SK-N-SH treated with all-trans-retinoic acid at 6 μM for 48 hours (cell line): ENCODE measurements around the gene TMUB1.

Source experiments
- ATAC-seq: fragments of 200-7000 bp; cut with Tn5 transposase; 3 replicates; pipeline ENCODE4 v1.9.1; 2020; ENCODE audit warnings: mild to moderate bottlenecking, moderate library complexity
- ARNTL ChIP-seq: fragments of 450-650 bp; formaldehyde crosslinking; IDR thresholded peaks from 2 replicates; pipeline ENCODE4 v1.5.0; 2020; ENCODE audit warnings: low read depth, mild to moderate bottlenecking, moderate library complexity, borderline replicate concordance
- BACH2 ChIP-seq: fragments of 250-450 bp; sonication (Bioruptor Pico); IDR thresholded peaks from 2 replicates; pipeline ENCODE4 v1.9.0; 2021; ENCODE audit warnings: mild to moderate bottlenecking, borderline replicate concordance
- CREB5 ChIP-seq: fragments of 250-450 bp; sonication (Bioruptor Pico); IDR thresholded peaks from 2 replicates; pipeline ENCODE4 v1.5.1; 2020; ENCODE audit warnings: low read depth, mild to moderate bottlenecking, moderate library complexity
- CSDC2 ChIP-seq: fragments of 250-450 bp; sonication (Bioruptor Pico); IDR thresholded peaks from 2 replicates; pipeline ENCODE4 v1.5.0; 2020; ENCODE audit warnings: mild to moderate bottlenecking, moderate library complexity
- CSRNP3 ChIP-seq: fragments of 250-450 bp; sonication (Bioruptor Pico); IDR thresholded peaks from 2 replicates; pipeline ENCODE4 v1.5.1; 2021; ENCODE audit warnings: mild to moderate bottlenecking, moderate library complexity
- ESRRG ChIP-seq: fragments of 250-450 bp; sonication (Bioruptor Pico); IDR thresholded peaks from 2 replicates; pipeline ENCODE4 v1.6.1; 2021; ENCODE audit warnings: mild to moderate bottlenecking
- ISL1 ChIP-seq: fragments of 250-450 bp; sonication (Bioruptor Pico); IDR thresholded peaks from 2 replicates; pipeline ENCODE4 v2.1.2; 2022; ENCODE audit warnings: mild to moderate bottlenecking, moderate library complexity
- OSR1 ChIP-seq: fragments of 250-450 bp; sonication (Bioruptor Pico); IDR thresholded peaks from 2 replicates; pipeline ENCODE4 v1.8.0; 2022; ENCODE audit warnings: moderate library complexity, mild to moderate bottlenecking, inconsistent platforms
- PATZ1 ChIP-seq: fragments of 250-450 bp; sonication (Bioruptor Pico); IDR thresholded peaks from 2 replicates; pipeline ENCODE4 v1.8.0; 2020; ENCODE audit warnings: mild to moderate bottlenecking, moderate library complexity, borderline replicate concordance
- POU6F1 ChIP-seq: fragments of 250-450 bp; sonication (Bioruptor Pico); IDR thresholded peaks from 2 replicates; pipeline ENCODE4 v1.8.0; 2021; ENCODE audit warnings: low read depth, mild to moderate bottlenecking, moderate library complexity, borderline replicate concordance
- PPARA ChIP-seq: fragments of 250-450 bp; sonication (Bioruptor Pico); IDR thresholded peaks from 2 replicates; pipeline ENCODE4 v1.5.0; 2020; ENCODE audit warnings: mild to moderate bottlenecking, borderline replicate concordance
- RARB ChIP-seq: fragments of 250-450 bp; sonication (Bioruptor Pico); IDR thresholded peaks from 2 replicates; pipeline ENCODE4 v1.8.0; 2021; ENCODE audit warnings: mild to moderate bottlenecking, moderate library complexity
- SNAI2 ChIP-seq: fragments of 250-450 bp; sonication (Bioruptor Pico); IDR thresholded peaks from 2 replicates; pipeline ENCODE4 v1.5.0; 2020; ENCODE audit warnings: mild to moderate bottlenecking, moderate library complexity
- TCF4 ChIP-seq: fragments of 250-450 bp; sonication (Bioruptor Pico); IDR thresholded peaks from 2 replicates; pipeline ENCODE4 v1.8.0; 2021; ENCODE audit warnings: mild to moderate bottlenecking, moderate library complexity, borderline replicate concordance
- ZC3H10 ChIP-seq: fragments of 250-450 bp; sonication (Bioruptor Pico); IDR thresholded peaks from 2 replicates; pipeline ENCODE4 v1.5.1; 2021; ENCODE audit warnings: mild to moderate bottlenecking, moderate library complexity
- ZFP3 ChIP-seq: fragments of 250-450 bp; sonication (Bioruptor Pico); IDR thresholded peaks from 2 replicates; pipeline ENCODE4 v1.5.0; 2020; ENCODE audit warnings: mild to moderate bottlenecking, moderate library complexity
- ZFP30 ChIP-seq: fragments of 450-650 bp; formaldehyde crosslinking; IDR thresholded peaks from 2 replicates; pipeline ENCODE4 v1.5.0; 2022; ENCODE audit warnings: mild to moderate bottlenecking, moderate library complexity
- ZNF565 ChIP-seq: fragments of 450-650 bp; formaldehyde crosslinking; conservative IDR thresholded peaks from 2 replicates; pipeline ENCODE4 v1.5.0; 2020; ENCODE audit warnings: low read depth, mild to moderate bottlenecking, moderate library complexity
- ZNF70 ChIP-seq: fragments of 450-650 bp; formaldehyde crosslinking; IDR thresholded peaks from 2 replicates; pipeline ENCODE4 v1.5.0; 2020; ENCODE audit warnings: mild to moderate bottlenecking, moderate library complexity
- ZNF8 ChIP-seq: fragments of 450-650 bp; formaldehyde crosslinking; IDR thresholded peaks from 2 replicates; pipeline ENCODE4 v1.5.0; 2020; ENCODE audit warnings: mild to moderate bottlenecking, moderate library complexity

The TMUB1 gene

GRCh38 chr7:151102991-151103390, 19.7 kb upstream of the TMUB1 start:
- no peak for TF ChIP-seq TCF4
- no peak for TF ChIP-seq CSDC2
- TF ChIP-seq SNAI2, result no peak
- TF ChIP-seq POU6F1 (CRISPR knock-in tag), result no peak
- no peak for ATAC-seq

GRCh38 chr7:151101621-151102396, 18.5 kb upstream of the TMUB1 start:
- TF ChIP-seq BACH2 (CRISPR knock-in tag), result no peak
- TF ChIP-seq ZNF565 (CRISPR knock-in tag), result no peak
- no peak for TF ChIP-seq TCF4
- TF ChIP-seq ARNTL (CRISPR knock-in tag), result no peak
- no peak for TF ChIP-seq OSR1
- no peak for TF ChIP-seq ESRRG (CRISPR knock-in tag)
- no peak for TF ChIP-seq ISL1 (CRISPR knock-in tag)
- no peak for TF ChIP-seq POU6F1 (CRISPR knock-in tag)
- TF ChIP-seq ZC3H10 (CRISPR knock-in tag), result no peak
- no peak for TF ChIP-seq CSDC2
- TF ChIP-seq PATZ1, result no peak
- no peak for ATAC-seq

- TF ChIP-seq CSDC2 (no peak), TCF4 (no peak), ARNTL (CRISPR knock-in tag) (no peak), CSRNP3 (CRISPR knock-in tag) (no peak), ZFP3 (no peak), RARB (CRISPR knock-in tag) (no peak), ZFP30 (CRISPR knock-in tag) (no peak)
- ATAC-seq, result no peak
Observed at GRCh38 chr7:151100921-151101320, 17.6 kb upstream of the TMUB1 start.

- ATAC-seq, result no peak
- TF ChIP-seq ZNF8 (CRISPR knock-in tag) (no peak), ESRRG (CRISPR knock-in tag) (no peak), SNAI2 (no peak), CSDC2 (no peak), ZNF565 (CRISPR knock-in tag) (no peak), OSR1 (no peak), ZFP3 (no peak)
Observed at GRCh38 chr7:151099486-151100211, 16.4 kb upstream of the TMUB1 start.

GRCh38 chr7:151095828-151096475, 12.7 kb upstream of the TMUB1 start:
- ATAC-seq, result no peak
- TF ChIP-seq RARB (CRISPR knock-in tag) (no peak), PATZ1 (no peak), OSR1 (no peak), ZNF70 (CRISPR knock-in tag) (no peak), CREB5 (CRISPR knock-in tag) (no peak), PPARA (CRISPR knock-in tag) (no peak), CSDC2 (no peak), ZNF8 (CRISPR knock-in tag) (no peak), ZFP3 (no peak), ZNF565 (CRISPR knock-in tag) (no peak), TCF4 (no peak), CSRNP3 (CRISPR knock-in tag) (no peak), ZC3H10 (CRISPR knock-in tag) (no peak)
